ENCODE data around the gene RAC2.

- TF ChIP-seq, protein P1, sequence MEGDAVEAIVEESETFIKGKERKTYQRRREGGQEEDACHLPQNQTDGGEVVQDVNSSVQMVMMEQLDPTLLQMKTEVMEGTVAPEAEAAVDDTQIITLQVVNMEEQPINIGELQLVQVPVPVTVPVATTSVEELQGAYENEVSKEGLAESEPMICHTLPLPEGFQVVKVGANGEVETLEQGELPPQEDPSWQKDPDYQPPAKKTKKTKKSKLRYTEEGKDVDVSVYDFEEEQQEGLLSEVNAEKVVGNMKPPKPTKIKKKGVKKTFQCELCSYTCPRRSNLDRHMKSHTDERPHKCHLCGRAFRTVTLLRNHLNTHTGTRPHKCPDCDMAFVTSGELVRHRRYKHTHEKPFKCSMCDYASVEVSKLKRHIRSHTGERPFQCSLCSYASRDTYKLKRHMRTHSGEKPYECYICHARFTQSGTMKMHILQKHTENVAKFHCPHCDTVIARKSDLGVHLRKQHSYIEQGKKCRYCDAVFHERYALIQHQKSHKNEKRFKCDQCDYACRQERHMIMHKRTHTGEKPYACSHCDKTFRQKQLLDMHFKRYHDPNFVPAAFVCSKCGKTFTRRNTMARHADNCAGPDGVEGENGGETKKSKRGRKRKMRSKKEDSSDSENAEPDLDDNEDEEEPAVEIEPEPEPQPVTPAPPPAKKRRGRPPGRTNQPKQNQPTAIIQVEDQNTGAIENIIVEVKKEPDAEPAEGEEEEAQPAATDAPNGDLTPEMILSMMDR (IDR thresholded peaks at IDR 0.05 in 4 of 5, conservative IDR thresholded peaks at IDR 0.05 in 1 of 5), result no peak
- no peak for TF ChIP-seq POLR2A (IDR thresholded peaks at IDR 0.05)
These were observed 29.2 kb upstream of the RAC2 start for GRCh38 chr22:37273126-37273845.

All from gastrocnemius medialis (tissue), 4 donors.